Stimulated activated naive CD4-positive, alpha-beta T cell treated with Interleukin-2 at 50 U/mL for 16 hours (primary cell): ENCODE results near the gene RFTN2.
"Not testable (repeated sequence)": the region's sequence is repeated elsewhere in the genome, so short reads cannot be mapped to it uniquely, and the experiment has no call there.

Experiments
- DNase-seq: peaks from one replicate; lab custom pipeline; 2025; lab: John Stamatoyannopoulos, UW

RFTN2 gene

DNA sequence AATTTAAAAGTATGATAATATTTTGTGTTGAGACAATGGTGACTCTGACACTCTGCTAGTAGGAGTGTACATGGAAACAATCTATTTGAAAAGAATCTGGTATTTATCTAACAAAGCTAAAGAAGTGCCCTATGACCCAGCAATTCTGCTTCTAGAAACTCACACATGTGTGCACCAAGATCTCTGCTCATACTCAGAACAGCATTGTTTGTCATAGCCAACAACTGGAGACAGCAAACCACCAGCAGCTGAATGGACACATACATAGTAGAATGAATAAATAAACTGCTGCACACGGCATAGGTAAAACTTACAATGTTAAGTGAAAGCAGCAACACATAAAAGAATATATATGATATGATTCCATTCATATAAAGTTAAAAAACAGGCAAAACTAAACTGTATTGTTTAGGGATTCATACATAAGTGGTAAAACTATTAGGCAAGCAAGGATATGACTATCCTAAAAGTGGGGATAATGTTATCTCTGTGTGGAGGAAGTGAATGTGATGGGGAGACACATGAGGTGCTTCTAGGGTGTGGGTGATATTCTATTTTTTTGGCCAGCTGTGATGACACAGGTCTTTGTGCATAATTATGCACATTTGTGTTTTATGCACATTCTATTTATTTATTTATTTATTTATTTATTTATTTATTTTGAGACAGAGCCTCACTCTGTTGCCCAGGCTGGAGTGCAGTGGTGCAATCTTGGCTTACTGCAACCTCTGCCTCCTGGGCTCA lies 71.1 kb downstream of the RFTN2 start:
- no peak for DNase-seq

DNA sequence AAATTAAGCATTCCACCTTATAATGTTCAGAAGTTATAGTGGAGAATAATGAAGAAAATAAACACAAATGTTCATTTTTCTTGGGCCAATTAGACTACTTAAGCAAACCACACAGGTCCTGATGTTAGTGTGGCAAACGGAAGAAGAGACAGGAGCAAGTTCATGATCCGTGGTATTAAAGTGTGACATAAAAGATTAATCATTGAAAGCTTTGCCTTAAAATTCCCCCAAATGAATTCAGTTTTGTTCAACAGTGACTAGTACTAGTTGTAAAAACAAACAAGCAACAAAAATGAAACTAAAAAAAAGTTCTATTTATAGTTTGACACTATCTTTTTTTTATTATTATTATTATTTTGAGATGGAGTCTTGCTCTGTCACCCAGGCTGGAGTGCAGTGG lies 73.7 kb downstream of the RFTN2 start:
- no peak for DNase-seq

DNA sequence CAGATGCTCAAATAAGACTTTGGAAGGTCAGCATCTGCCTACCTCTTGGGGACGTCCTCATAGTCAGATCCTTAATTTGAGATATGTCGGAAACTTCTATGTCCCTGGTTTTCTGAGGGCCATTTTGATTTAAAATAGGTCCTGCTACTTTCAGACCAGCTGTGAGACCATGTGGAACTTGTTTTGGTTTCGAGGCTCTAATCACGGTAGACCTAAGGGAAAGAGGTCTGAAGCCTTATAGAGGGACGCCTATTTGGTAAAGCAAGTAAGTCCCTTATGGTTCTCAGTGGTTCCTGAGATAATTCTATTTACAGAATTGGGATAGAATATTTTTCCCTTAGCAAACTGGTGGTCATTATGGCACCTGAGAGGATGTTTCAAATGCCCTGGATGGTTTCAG lies 75.1 kb downstream of the RFTN2 start:
- no peak for DNase-seq

DNA sequence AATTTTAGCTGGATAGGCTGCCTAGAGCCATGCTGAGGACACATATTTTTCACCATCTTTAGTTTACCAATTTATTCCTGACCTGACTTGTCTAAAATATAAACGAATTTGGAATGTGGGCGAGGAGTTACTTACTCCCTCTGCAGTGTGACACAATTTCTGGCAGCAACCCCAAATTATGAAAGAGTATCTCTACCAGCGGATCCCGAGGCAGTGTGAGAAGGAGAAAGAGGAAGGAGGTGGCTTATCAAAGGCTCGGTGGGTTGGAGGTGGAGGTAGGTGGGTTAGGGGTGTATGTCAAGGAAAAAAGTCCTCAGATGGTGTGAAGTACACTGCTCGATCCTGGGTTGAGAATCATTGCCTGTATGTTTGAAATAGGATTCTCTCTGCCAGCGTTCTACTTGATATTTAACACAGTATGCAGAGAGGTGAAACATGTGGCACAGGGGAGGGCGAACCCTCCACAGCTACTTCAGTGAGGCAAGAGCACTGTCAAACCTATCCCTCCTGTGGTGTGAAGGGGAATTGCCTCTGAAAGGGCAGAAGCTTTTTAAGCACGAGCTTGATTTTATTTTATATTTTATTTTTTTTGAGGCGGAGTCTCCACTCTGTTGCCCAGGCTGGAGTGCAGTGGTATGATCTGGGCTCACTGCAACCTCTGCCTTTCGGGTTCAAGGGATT lies 76.0 kb downstream of the RFTN2 start:
- DNase-seq: peak; percentile 2

DNA sequence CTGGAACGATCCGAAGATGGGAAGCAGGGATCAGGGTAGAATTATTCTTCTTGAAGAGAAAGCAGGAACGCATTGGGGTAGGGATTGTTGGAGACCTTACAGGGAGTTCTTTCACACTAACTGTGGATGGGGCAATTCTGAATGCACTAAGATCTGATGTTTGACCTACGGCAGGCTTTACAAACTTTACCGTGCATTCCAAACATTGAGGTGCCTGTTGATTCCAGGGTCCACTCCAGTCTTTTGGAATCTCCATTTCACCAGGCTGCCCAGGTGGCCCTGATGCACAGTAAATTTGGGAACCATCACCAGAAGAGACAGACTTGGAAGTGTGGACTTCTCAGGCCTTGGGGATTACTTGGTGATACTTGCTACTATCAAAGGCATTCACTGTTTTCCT lies 76.9 kb downstream of the RFTN2 start:
- DNase-seq: no peak

DNA sequence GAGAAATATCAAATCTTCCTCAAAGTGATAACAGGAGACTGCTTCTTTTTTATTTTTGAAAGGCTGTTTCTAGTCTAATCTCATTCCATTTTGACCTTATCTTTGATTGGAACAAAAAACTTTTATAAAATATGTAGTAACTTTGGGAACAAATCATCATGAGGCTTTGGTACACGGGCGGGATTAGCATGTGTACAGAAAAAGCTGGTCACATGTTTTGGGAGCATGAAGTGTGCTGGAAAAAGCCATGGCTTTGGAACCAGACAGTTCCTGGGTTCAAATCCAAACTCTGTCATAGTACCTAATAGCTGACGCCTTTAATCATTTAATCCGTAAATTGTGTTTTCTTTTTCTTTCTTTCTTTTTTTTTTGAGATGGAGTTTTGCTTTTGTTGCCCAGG lies 78.2 kb downstream of the RFTN2 start:
- DNase-seq: no peak

DNA sequence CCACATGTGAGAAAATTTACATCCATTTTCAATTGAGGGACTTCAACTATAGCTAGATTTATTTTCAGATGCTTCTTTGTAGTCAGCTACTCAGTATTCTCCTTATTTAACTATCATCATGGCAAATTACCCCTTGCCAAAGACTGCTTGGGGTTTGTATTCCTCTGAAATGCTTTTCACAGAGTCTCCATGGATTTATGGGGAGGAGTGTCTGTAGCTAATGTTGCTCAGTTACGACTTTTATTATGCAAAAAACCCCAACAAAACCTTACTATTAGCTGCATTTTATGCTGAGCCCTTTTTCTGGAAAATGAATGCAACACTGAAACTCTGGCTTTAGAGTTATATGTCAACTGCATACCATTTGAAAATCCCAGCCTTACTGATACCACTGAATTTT lies 78.6 kb downstream of the RFTN2 start:
- no peak for DNase-seq

DNA sequence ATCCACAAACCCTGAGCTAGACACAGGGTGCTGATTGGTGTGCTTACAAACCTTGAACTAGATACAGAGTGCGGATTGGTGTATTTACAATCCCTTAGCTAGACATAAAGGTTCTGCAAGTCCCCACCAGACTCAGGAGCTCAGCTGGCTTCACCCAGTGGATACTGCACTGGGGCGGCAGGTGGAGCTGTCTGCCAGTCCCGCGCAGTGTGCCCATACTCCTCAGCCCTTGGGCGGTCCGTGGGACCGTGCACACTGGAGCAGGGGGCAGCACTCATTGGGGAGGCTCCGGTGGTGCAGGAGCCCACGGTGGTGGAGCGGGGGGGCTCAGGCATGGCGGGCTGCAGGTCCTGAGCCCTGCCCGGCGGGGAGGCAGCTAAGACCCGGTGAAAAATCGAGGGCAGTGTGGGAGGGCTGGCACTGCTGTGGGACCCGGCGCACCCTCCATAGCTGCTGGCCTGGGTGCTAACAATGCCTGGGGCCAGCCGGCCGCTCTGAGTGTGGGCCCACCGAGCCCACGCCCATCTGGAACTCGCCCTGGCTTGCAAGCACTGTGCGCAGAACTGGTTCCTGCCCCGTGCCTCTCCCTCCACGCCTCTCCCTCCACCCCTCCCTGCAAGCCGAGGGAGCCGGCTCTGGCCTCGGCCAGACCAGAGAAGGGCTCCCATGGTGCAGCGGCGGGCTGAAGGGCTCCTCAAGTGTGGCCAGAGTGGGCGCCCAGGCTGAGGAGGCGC lies 83.9 kb downstream of the RFTN2 start:
- DNase-seq: no peak

DNA sequence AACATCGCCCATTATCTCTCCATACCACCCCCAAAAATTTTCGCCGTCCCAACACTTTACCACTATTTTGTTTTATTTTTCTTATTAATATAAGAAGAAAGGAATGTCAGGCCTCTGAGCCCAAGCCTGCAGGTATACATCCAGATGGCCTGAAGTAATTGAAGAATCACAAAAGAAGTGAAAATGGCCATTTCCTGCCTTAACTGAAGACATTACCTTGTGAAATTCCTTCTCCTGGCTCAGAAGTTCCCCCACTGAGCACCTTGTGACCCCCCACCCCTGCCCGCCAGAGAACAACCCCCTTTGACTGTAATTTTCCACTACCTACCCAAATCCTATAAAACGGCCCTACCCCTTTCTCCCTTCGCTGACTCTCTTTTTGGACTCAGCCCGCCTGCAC lies 88.1 kb downstream of the RFTN2 start:
- DNase-seq: not testable (repeated sequence)

DNA sequence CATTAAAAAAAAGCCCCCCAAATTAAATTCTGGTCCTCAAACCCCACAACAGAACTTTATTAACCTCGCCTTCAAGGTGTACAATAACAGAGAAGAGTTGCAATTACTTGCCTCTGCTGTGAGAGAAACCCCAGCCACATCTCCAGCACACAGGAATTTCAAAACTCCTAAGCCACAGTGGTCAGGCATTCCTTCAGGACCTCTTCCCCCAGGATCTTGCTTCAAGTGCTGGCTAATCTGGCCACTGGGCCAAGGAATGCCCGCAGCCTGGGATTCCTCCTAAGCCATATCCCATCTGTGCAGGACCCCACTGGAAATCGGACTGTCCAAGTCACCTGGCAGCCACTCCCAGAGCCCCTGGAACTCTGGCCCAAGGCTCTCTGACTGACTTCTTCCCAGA lies 95.2 kb downstream of the RFTN2 start:
- not testable (repeated sequence) for DNase-seq

DNA sequence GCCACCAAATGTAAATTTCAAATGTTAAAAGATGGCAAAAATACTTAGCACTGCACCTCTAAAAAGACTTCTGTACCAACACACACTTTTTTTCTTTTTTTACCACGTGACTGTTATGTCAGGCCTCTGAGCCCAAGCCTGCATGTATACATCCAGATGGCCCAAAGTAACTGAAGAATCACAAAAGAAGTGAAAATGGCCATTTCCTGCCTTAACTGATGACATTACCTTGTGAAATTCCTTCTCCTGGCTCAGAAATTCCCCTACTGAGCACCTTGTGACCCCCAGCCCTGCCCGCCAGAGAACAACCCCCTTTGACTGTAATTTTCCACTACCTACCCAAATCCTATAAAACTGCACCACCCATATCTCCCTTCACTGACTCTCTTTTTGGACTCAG lies 97.1 kb downstream of the RFTN2 start:
- not testable (repeated sequence) for DNase-seq

DNA sequence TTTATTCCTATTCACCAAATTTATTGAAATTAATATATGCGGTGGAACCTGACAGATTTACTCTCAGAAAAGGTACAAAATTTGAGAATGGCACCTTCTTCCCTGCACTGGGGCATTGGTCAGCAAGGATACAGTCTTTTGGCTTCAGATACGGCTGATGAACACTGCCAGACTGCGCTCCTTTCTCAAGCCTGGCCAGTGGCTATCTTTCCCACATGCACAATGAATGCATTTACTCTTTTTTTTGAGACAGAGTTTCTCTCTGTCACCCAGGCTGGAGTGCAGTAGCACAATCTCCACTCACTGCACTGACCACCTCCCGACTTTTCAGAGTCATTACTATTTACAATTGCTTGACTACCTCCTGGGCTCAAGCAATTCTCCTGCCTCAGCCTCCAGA lies 97.9 kb downstream of the RFTN2 start:
- no peak for DNase-seq

DNA sequence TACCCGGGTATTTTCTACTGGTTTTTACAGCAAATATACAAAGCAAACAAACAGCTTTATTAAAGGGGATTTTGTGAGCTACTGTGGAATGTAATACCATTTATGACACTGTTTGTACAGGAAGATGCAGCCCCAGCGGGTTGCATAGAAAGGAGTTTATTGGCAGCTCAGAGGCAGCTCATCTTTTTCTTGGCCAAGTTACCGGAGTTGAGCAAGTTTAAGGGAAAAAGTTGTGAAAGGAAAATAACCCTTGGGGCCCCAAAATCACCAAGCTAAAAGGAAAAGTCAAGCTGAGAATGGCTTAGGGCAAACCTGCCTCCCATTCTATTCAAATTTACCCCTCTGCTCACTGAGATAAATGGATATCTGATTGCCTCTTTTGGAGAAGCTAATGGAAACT lies 98.8 kb downstream of the RFTN2 start:
- no peak for DNase-seq

DNA sequence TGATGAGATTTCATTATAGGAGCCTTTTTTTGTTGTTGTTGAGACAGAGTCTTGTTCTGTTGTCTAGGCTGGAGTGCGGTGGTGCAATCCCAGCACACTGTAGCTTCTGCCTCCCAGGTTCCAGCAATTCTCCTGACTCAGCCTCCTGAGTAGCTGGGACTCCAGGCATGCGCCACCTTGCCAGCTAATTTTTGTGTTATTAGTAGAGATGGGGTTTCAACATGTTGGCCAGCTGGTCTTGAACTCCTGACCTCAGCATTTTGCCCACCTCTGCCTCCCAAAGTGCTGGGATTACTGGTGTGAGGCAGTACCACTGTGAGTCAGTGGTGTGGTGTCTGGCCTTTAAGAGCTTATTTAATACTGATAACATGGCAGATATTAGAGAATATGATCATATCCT lies 99.4 kb downstream of the RFTN2 start:
- no peak for DNase-seq

DNA sequence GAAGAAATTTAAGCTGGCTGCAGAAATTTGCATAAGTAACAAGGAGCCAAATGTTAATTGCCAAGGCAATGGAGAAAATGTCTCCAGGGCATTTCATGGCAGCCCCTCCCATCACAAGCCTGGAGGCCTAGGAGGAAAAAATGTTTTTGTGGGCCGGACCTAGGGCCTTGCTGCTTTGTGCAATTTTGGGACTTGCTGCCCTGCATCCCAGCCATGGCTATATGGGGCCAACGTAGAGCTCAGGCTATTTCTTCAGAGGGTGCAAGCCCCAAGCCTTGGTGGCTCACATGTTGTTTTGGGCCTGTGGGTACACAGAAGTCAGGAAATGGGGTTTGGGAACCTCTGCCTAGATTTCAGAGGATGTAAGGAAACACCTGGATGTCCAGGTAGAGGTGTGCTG lies 101.8 kb downstream of the RFTN2 start:
- DNase-seq: no peak

DNA sequence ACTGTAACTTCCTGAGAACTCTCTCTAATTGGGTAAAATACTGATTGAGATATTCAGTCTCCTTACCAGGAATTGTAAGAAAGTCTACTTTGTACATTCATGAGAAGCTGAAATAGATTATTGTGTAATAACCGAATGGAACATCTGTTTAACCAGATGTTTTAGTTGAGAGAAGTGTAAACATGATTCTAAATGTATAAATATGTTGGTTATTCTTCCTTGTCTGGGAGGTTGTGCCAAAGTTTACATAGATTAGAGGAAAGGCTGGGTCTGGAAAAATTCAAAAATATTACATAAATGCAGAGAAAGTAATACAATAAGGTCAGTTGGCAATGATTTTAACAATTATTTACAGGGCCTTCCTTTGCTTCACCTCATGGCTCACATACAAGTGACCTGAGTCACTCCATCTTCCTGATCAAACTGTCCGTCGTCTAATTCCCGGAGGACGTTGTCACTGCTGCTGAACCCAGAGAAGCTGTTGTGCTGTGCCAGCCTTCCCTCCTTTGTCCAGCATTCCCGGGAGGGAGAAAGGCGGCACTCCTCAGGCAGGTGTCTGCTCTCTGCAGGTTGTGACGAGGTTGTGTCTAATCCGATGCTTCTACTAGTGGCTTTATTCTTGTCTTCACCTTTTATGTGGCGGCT lies 103.6 kb downstream of the RFTN2 start:
- DNase-seq: no peak

DNA sequence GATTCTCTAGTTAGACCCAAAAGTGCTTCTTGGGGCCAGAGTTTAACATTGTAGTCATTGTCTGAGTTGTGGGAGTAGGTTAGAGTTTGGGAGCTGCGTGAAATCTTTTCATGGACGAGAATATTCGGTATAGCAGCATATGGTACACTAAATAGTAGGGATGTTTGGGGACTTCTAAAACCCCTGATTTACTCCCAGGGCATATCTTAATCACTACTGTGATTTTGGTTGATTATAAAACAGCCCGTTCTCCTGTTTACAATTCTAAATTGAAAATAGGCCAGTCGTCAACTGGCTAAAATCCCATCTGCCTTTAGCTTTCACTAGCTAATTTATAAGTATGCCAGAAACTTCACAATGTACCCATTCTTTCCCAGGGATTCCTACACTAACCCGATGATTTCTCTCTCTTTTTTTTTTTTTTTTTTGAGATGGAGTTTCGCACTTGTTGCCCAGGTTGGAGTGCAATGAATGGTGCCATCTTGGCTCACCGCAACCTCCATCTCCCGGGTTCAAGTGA lies 115.2 kb downstream of the RFTN2 start:
- no peak for DNase-seq

DNA sequence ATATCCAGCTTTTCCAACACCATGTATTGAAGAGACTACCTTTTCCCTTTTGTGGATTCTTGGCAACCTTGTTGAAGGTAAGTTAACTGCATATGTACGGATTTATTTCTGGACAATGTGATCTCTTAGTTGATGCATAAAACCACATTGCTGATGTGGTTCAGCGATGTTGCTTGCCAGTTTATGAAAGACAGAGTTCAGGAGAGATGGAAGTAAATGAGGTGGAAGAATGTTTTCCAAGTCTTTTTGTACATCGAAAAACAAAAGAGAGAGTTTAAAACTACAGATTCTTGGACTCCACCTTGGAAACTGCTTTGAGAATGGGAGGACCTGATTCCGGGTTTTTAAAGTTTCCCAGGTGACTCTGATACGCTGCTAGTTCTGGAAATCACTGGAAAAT lies 115.7 kb downstream of the RFTN2 start:
- DNase-seq: no peak

DNA sequence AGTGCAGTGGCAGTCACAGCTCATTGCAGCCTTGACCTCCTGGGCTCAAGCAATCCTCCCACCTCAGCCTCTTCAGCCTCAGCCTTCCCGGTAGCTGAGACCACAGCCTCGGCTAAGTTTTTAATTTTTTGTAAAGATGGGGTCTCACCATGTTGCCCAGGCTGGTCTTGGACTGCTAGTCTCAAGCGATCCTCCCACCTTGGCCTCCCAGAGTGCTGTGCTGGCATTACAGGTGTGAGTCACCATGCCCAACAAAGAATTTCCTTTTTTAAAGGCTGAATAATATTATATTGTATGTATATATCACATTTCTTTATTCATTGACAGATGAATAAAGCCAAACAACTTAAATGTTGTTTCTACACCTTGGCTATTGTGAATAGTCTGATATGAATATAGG lies 117.0 kb downstream of the RFTN2 start:
- DNase-seq: no peak

DNA sequence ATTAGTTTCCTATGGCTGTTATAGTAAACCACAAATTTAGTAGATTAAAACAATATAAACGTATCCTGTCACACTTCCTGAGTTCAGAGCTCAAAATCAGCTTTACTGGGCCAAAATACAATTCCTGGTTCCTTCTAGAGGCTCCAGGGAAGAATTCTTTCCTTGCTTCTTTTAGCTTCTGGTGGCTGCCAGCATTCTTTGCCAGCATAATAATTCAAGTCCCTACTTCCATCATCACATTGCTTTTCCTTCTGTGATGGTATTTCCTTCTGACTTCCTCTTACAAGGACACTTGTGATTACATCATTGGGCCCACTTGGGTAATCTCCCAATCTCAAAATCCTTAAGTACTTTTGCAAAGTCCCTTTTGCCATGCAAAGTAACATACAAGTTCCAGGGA lies 118.9 kb downstream of the RFTN2 start:
- DNase-seq: no peak

DNA sequence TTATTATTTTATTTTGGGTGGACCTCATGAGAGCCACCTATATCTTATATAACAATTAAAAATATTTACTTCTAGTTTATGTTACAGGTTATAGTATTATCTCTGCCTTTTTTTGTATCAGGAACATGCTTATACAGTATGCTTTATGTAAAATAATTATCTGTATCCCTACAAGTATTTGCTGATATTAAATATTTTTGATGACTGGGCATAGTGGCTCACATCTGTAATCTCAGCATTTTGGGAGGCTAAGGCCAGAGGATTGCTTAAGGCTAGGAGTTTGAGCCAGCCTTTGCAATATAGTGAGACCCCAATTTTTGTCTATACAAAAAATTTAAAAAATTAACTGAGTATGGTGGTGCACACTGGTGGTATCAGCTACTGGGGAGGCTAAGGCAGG lies 119.9 kb downstream of the RFTN2 start:
- no peak for DNase-seq

DNA sequence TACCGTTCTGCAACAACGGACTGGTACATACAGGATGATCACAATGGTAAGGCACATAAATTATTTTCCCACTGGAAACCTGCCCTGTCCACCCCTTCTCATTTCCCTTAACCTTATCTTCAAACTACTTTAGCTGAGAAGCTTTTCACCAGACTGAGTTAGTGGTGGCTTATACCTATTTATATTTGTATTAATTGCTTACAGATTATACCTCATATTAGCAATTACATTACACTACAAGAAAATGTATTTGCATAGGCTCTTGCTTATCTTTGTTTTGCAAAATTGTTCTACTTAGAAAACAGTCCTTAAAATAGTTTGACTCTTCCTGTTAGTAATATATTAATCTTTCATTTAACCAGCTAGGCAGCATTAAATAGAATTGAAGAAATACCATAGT lies 124.1 kb downstream of the RFTN2 start:
- not testable (repeated sequence) for DNase-seq

DNA sequence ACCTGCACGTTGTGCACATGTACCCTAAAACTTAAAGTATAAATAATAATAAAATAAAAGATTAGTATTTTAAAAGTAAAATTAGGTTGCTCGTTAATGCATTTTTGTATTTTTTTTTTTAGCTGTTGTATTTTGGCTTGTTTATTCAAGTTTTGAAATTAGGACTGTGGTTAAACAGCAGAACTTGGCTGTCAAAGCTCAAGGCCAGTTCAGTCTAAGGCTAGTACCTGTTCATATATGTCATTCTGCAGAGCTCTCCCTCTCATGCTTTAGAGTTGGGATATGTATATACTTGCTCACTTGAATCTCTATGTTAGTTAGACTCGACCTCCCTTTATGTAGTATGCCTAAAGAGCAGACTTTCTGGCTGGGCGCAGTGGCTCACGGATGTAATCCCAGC lies 126.8 kb downstream of the RFTN2 start:
- no peak for DNase-seq
